Embryonic facial prominence (tissue), 1 donor: ENCODE results near the gene ITGBL1.
A peak's percentile ranks its signal among the peaks of the same experiment; 100 is the strongest.
"Not testable (repeated sequence)": the region's sequence is repeated elsewhere in the genome, so short reads cannot be mapped to it uniquely, and the experiment has no call there.

Experiments used
- DNase-seq: peaks from one replicate; pipeline ENCODE4 v3.0.0-alpha.2; 2016; ENCODE audit errors: extremely low spot score

ITGBL1 gene

DNA sequence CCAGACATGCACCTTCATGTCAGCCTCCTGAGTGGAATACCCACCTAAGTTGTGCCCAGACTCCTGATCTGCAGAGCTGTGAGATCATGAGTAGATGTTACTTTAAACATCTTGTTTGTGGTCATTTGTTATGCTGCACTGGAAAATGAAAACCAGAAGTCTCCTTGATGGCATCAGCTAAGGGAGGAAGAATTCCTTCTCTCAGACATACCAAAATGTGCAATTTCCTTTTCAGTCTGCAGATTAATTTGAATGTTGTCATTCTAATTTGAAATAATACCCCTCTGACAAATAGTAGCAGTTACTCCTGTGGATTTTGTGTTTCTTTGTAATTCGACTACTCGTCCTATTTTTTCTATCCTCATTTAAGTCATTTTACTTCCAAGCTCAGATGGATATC is 59.3 kb downstream of the ITGBL1 start:
- no peak for DNase-seq

DNA sequence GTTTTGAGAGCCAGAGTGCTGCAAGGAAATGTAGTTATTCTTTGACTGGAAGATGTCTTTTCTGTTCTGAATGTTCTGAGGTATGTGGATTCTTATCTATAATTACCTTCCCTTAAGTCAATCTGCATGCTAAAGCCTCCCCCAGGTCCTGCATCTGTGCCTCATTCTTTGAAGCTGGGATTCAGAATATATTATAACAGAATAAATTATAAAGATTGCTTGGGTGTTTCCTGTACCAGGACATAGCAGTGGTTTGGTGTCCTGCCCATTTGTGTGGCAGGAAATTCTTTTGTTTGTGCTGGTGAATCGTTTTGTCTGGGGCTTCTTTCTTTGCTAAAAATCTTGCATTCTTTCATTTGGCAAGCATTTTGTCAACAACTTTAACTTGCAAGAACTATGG is 60.2 kb downstream of the ITGBL1 start:
- no peak for DNase-seq

DNA sequence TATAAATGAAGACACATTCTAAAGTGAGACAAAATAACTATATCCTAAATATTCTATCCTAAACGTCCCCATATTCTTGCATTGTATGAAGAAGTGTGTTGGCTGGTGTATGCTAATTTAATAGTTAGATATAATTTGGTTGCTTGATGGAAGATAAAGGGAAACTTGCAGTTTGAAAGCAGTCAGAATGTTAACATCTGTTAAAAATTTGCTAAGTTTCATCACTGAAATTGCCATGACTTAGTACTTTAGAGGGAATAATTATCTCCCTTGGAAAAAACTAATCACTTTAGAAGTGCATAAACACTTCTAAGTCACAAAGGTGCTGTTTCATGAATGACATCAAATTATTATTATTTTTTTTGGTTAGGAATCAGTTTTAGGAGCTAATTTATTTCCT is 61.6 kb downstream of the ITGBL1 start:
- DNase-seq: no peak

DNA sequence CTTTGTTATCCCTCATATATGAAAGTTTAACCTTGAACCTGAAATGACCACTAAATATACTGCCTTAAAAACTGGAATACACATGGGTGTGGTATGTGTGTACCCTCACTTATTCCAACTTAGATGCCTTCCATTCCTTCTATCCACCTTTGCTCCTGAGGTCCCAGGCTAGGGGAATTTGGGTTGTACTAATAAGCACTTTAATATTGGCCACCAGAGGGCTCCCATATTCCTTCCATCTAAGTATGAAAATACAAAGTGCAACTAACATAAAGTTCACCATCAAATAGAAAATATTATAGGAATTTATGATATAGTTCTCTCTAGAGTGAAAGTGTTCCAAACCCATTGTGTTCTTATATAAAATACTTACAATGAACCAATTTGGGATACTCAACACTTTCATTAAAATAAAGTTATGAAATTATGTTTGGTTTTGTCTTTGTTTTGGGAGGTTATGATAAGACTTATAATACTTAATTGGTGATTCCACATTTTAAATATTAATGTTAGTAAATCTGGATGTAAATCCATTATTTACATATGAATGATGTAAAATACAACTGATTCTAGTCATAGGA is 62.3 kb downstream of the ITGBL1 start:
- peak; percentile 9 for DNase-seq

DNA sequence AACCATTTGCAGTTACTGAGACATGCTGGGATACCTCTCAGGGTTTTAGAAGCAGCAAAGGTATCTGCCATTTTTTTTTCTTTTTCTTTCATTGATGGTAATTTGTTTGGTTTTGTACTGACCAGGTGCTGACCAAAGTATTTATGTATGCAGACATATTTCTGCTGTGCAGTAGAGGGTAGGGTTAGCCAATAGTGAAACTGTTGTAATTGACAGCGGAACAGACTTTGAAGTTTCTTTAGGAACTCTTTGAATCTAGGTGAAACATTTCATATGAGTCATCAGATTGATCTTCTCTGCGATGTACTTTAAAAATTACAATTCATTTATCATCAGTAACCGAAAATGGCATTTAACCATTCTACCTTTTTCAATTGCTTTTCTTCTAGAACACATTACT is 63.0 kb downstream of the ITGBL1 start:
- no peak for DNase-seq

DNA sequence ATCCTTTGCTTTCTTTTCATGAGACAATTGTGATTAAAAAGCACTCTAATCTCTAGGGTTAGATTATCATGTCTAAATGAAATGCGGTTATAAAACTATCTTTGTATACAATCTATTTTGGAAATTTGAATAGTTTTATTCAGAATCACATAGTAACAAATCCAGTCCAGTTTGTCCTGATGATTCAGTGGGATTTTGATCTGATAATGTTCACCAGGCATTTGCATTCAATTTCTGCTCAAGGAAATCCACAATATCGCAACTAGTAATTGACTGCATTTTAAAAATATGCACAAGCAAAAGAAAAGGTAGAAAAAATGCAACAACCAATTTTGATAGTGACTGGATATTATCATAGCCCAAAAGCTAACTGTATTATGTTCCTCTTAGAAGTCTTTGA is 63.8 kb downstream of the ITGBL1 start:
- no peak for DNase-seq

DNA sequence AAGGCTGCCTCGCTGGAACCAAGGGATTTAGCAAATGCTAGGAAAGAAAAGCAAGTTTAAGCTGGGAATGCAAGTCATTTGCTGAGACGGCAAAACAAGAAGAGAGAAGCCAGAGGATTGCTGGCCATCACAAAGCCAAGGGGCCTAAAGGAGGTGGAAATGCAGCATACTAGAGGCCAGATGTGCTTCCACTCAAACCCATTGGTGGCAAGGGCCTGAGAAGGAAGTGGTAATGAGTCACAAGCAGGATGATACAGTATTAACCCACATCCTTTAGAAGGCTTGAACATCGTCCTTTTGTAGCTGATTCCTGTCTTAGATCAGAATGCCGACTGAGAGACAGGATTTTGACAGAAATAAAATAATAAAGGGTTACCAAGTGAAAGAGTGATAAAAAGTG is 68.2 kb downstream of the ITGBL1 start:
- DNase-seq: no peak

DNA sequence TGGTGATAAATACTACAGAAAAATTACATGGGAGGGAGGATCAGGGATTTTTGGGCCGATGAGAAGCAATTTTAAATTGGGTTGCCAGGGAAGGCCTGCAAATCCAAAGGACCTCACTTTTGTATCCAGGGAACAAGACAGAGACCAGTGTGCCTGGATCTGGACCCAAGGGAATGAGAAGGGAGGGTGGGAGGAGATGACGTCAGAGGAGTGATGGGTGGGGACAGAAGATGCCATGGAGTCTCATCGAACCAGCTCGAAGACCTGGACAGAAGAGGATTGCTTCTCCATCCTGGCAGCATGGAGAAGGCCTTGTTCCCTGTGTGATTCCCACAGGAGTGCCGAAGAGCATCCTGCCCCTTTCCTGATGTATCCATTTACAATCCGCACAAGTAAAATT is 68.9 kb downstream of the ITGBL1 start:
- DNase-seq: no peak

DNA sequence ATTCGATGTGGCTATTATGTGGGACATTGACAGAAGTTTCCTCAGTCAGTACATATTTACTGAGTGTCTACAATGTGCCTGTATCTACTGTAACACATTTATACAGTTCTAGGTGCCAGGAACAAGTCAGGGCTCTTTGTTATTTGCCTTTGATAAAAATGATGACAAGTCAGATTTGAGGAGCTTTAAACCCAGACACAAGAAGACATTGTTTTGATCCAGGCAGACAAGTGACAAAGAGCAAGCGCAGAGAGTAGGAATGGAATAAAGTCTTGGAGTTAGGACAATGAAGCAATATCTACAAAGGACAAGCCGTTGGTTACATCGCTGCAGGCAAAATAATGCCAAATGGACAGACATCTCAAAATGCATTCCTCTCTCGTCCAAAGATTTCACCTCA is 70.1 kb downstream of the ITGBL1 start:
- no peak for DNase-seq

DNA sequence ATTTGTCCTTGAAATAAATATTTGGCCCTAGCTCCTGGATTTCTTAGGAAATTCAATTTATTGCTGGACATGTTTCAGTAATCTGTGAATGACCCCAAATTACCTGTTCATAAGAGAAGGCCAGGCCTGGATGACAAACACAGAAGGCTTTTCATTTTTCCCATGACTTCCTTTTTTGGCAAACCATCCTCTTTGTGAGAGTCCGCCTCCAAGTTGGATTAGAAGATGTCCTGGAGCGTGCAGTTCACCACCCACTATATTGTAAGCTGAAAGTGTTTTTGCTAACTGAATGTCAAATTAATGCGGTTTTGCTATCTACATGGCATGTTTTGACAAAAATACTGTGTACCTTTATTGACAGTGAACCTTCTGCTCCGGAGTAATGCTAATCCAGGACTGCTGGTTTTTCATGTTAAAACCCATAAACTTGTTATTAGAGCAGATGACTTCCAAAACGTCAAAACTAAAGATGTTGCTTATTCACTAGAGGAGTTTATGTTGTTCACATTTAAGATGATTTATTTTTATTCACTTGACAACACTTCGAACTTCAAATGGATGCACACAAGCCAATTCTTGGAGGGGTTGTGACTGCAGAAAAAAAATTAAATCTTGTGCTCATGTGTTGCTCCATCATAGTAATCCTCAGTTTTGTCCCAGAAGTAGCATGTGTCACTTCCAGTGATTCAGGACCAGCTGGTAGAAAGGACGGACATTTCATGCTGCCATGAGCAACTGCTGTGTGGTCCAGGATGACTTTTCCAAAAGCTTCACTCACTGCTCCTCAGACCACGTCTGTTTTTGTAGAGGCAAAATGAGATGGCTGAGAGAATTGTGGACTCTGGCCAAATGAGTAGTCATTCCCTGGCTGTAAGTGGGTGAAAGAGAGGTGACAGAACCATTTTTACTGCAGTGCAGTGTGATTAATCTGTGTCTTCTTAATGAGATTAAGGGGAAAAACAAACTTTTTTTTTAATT is 71.0 kb downstream of the ITGBL1 start:
- DNase-seq: no peak

DNA sequence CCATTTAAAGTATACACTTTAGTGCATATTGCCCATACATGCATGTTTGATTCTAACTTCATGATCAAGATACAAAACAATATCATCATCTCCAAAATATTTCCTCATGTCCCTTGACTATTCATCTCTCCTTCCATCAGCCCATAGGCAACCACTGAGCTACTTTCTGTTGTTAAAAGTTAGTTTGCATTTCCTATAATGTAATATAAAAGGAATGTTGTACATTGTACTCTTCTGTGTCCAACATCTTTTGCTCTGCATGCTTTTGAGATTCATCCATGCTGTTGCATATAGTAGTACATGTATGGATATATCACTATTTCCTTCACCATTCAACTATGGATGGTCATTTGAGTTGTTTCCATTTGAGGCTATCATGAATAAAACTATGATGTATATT is 74.7 kb downstream of the ITGBL1 start:
- no peak for DNase-seq

DNA sequence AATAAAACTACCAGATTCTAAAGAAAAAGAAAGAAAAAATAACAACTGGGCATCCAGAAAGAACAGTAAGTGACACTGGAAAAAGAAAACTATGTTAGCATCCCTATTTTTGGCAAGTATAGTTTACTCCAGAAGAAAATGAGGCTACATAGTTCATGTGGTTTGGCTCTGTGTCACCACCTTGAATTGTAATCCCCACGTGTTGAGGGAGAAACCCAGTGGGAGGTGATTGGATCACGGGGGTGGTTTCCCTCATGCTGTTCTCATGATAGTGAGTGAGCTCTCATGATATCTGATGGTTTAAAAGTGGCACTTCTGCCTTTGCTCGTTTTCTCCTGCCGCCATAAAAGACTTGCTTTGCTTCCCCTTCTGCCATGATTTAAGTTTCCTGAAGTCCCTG is 76.9 kb downstream of the ITGBL1 start:
- no peak for DNase-seq

DNA sequence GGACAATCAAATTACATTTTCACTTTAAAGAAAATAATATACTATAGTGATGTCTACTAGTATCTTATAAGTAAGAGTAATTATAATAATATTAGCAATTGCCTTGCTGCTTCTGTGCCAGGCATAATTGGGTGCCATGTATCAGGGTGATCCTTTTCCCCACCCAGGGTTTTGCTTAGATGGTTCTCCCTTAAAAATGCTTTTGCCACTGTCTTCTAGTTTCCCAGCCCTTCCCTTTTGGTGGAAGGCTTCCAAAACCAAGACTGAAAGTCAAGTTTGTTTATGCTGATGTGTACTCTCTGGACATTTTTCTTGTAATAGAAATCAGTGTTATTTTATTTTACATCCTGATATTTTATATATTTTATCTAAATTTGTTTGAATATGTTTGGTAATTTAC is 77.8 kb downstream of the ITGBL1 start:
- DNase-seq: no peak

DNA sequence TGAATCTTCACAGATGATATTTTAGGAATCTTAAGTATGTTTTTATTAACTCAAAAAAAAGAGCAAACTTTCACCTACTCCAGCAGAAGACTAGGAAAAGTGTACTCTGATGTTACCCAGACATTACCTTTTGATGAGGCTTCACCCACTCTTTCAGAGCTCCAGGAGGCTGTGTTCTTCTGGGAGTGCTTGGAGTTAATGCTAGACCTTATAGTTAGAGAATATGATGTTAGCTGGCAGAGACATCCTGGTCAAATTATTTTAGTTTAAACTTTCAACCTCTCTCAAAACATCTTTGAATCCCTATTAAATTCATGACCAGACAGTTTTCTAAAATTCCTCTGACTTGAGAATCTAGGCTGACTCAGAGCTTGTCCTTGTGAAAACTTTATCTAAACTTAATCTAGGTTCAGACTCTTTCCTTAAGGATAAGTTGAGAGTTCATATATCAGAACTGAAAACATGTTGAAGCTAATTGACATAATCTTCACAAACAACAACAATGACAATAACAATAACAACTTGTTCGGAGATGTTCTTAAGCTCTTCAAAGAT is 82.8 kb downstream of the ITGBL1 start:
- no peak for DNase-seq

DNA sequence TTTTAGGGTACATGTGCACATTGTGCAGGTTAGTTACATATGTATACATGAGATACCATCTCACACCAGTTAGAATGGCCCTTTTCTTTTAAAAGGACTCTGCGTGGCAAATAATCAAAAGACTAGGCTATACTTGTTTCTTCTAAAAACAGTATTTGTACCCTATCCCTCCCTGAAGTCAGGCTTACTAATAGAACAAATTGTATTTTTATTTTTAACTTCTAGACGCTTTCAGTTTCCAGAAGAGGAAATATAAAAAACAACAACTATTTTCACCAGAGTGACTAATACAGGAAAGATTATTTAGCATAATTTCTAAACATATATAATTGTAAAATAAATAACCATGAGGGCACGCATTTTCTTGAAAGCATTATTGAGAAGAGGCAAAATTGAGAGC is 83.6 kb downstream of the ITGBL1 start:
- DNase-seq: no peak

DNA sequence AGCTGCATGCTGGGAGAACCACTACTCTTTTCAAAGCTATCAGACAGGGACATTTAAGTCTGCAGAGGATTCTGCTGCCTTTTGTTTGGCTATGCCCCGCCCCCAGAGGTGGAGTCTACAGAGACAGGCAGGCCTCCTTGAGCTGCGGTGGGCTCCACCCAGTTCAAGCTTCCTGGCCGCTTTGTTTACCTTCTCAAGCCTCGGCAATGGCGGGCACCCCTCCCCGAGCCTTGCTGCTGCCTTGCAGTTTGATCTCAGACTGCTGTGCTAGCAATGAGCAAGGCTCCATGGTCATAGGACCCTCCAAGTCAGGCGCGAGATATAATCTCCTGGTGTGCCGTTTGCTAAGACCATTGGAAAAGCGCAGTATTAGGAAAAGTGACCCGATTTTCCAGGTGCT is 92.1 kb downstream of the ITGBL1 start:
- not testable (repeated sequence) for DNase-seq

DNA sequence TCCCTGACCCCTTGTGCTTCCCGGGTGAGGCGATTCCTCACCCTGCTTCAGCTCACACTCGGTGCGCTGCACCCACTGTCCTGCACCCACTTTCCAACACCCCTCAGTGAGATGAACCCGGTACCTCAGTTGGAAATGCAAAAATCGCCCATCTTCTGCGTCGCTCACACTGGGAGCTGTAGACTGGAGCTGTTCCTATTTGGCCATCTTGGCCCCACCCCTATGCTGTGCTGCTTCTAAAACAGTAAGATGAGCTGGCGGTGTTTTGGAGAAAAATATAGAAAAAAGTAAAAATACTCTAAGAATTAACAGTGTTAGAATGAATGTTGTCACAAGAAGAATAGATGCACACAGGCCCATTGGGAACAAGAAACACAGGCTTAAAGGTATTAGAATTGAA is 92.5 kb downstream of the ITGBL1 start:
- no peak for DNase-seq

DNA sequence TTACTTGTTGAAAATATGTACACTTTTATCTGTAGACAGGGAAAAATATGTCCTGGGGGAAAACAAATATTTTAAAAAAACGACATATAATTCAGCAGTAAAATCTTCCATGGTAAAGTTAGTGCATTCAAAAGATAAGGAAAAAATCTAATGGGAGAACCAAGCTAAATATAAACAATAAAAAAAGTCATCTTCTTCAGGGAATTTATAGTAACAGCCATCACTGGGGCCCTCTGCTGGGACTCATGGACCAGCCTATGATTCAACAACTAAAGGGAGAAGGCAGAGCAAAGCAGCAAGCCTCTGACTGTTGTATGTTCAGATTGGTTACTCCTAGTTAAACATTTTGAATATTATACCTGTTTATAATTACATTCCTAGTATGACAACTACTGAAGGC is 93.0 kb downstream of the ITGBL1 start:
- no peak for DNase-seq

DNA sequence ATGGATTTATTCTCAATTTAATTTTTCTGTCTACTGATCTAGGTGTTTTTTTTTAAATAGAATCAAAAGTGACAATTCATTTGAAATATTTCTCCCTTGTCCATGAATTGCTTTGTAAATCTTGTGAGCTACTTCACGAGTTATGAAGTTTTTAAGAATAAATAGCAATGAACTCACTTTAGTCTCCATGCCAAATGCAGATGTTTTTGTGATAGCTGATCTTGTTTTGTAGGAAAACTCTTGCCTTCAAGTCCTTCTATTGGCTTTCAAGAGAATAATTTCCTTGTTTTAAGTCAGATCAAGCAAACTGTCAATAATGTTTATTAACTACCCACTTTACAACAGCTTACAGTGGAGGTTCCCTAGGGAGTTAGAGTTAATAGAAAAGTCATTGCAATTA is 99.8 kb downstream of the ITGBL1 start:
- no peak for DNase-seq

DNA sequence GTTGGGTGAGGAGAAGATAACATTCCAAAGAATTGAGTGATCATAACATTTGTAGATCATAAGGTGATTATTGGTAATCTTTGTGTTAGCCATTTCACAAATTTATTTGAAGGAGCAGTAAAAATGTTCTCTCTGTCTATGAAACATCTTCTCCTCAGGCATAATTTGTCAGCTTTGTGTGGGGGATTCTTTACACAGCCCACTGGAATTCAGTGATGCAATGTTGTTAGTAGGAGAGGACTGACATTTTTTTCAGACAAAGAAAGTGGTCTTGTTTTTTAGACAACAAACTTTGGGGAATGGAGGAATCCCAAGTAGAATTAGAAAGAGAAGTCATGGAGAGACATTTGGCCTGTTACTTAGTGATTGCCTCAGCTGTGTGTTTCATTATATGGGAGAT is 100.3 kb downstream of the ITGBL1 start:
- DNase-seq: no peak

DNA sequence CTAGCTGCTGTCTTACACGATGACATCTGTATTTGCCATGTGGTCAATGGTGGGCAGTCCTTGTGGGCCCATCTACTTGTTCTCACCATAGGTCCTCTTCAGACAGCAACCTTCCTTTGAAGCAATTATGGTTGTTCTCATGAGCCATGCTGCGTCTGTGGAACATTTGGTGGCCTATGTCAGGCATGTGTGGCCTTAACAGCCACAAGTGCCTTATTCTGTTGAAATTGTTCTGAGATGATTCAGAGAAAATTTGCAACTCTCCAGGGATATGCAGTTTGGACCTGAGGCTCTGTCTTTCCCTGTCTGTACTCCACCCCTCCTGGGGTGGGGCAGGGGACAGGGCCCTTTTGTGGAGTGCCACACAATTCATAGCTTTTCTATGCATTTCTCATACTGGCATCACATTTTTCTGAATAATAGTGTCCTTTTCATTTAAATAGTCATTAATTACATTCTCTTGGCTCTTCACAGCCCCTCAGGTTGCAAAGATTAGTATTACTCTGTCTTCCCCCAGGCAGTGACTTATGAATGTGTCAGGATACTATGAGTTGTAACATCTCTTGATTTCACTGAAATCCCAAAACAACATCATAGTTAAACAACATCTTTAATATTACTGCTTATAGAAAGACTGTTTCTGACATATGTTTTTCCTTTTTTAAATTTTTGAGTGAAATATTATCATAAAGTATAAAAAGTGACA is 102.1 kb downstream of the ITGBL1 start:
- DNase-seq: no peak

DNA sequence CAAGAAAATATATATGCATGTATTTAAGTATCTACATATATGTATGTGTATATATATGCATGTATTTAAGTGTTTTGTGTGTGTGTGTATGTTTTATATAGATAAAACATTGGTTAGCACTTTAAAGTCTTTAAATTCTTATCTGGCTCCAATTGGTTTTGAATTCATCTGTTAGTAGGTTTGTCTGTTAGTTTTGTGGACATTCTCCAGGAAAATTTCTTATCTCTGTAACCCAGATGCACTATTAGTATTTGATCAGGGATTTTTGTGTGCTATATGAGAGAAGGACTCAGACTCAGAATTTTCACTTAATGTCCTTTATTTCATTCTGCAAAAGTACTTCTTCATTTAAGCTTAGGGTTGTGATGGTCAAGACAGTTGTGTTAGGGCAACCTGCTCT is 103.1 kb downstream of the ITGBL1 start:
- no peak for DNase-seq
